ENCODE data around the gene LAG3. TPM values are rescaled to one million over a fixed set of nuclear protein-coding genes. Genes with fewer than 3 reads are reported as not detected.
A peak's percentile ranks its signal among the peaks of the same experiment; 100 is the strongest.

LAG3 gene
- 1 to 10 TPM in 1 of 2 donors, under 1 TPM in 1; 0.88 to 1.1 TPM for polyA plus RNA-seq

- Histone ChIP-seq H3K36me3 (ENCODE audit: control insufficient read depth in 2 of 2, insufficient read depth in 2 of 2, low read length in 1 of 2) (peaks cover 0 to 12% of the 10 kb centered on the region in 2 donors), H3K27ac (ENCODE audit: low read depth in 2 of 2, low read length in 1 of 2) (peak within 1 kb of the TSS; percentile 11 to 39), H3K4me3 (ENCODE audit: low read depth in 1 of 2, low read length in 2 of 2) (peak within 1 kb of the TSS; percentile 22 to 23), H3K9me3 (ENCODE audit: control insufficient read depth in 2 of 2, insufficient read depth in 1 of 2, low read depth in 1 of 2, low read length in 1 of 2) (no peaks in the 10 kb centered on the region), H3K27me3 (ENCODE audit: control insufficient read depth in 1 of 2, insufficient read depth in 2 of 2, low read length in 2 of 2) (no peaks in the 10 kb centered on the region), H3K4me1 (ENCODE audit: control insufficient read depth in 2 of 2, insufficient read depth in 2 of 2, low read length in 1 of 2) (peaks cover 0 to 15% of the 10 kb centered on the region in 2 donors)
- WGBS, 2 donors, result 48 to 77% methylated on average over 9 to 15 of the region's 15 CpGs
Measured at GRCh38 chr12:6772331-6772695, at the start of gene LAG3. Gene LAG3 (plus strand): TSS chr12:6772520. CDS start chr12:6772853, 333 bp downstream.

DNA sequence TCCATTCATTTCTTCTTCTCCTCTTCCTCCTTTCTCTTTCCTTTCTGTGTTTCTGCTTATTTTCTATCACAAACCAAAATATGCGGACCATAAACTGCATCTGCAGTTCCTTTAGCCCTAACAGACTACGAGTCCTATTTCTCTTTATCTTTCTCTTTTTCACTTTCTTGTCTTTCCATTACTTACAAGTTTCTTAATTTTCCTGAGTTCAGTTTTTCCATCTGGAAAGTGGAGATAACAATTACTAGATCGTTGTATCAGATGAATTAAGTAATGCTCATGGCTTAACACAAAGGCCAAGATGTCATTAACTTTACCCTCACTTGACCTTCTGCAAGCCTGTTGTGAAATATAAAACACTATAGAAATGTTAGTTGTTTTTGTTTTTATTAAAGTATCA is 49.5 kb upstream of the LAG3 start:
- H3K4me3 ChIP-seq (ENCODE audit: low read depth in 1 of 2, low read length in 2 of 2), result no peak overlapping the region
- no peaks in the 10 kb centered on the region for H3K36me3 ChIP-seq (ENCODE audit: control insufficient read depth in 2 of 2, insufficient read depth in 2 of 2, low read length in 1 of 2)
- no peak overlapping the region for H3K27ac ChIP-seq (ENCODE audit: low read depth in 2 of 2, low read length in 1 of 2)
- WGBS, 2 donors, result 80 to 86% methylated on average over 3 of the region's 3 CpGs
- H3K27me3 ChIP-seq (ENCODE audit: control insufficient read depth in 1 of 2, insufficient read depth in 2 of 2, low read length in 2 of 2), result no peaks in the 10 kb centered on the region
- H3K9me3 ChIP-seq (ENCODE audit: control insufficient read depth in 2 of 2, insufficient read depth in 1 of 2, low read depth in 1 of 2, low read length in 1 of 2), result no peaks in the 10 kb centered on the region
- peaks cover 0 to 4% of the 10 kb centered on the region in 2 donors for H3K4me1 ChIP-seq (ENCODE audit: control insufficient read depth in 2 of 2, insufficient read depth in 2 of 2, low read length in 1 of 2)

GRCh38 chr12:6723607-6724408 is 48.5 kb upstream of the LAG3 start, which contains the start of gene COPS7A:
Gene COPS7A (plus strand): TSS chr12:6724046. CDS start chr12:6724657, 611 bp downstream.
- Histone ChIP-seq H3K4me3 (ENCODE audit: low read depth in 1 of 2, low read length in 2 of 2) (peak within 1 kb of the TSS; percentile 55 to 64), H3K27ac (ENCODE audit: low read depth in 2 of 2, low read length in 1 of 2) (peak within 1 kb of the TSS; percentile 68 to 94), H3K4me1 (ENCODE audit: control insufficient read depth in 2 of 2, insufficient read depth in 2 of 2, low read length in 1 of 2) (peaks cover 0 to 4% of the 10 kb centered on the region in 2 donors), H3K9me3 (ENCODE audit: control insufficient read depth in 2 of 2, insufficient read depth in 1 of 2, low read depth in 1 of 2, low read length in 1 of 2) (no peaks in the 10 kb centered on the region), H3K27me3 (ENCODE audit: control insufficient read depth in 1 of 2, insufficient read depth in 2 of 2, low read length in 2 of 2) (no peaks in the 10 kb centered on the region), H3K36me3 (ENCODE audit: control insufficient read depth in 2 of 2, insufficient read depth in 2 of 2, low read length in 1 of 2) (peaks cover 0 to 7% of the 10 kb centered on the region in 2 donors)
- 0 to 1% methylated on average over 49 of the region's 49 CpGs for WGBS, 2 donors

DNA sequence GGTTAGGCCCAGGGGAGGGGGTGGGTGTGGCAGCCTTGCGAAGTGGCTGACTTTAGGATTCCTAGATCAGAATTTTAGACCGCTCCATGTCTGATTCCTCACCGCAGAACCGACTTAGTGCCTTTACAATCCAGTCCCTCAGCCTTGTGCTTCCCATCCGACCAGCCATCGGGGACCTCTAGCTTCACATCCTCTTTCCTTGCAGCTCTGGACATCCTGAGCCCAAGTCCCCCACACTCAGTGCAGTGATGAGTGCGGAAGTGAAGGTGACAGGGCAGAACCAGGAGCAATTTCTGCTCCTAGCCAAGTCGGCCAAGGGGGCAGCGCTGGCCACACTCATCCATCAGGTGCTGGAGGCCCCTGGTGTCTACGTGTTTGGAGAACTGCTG is 47.9 kb upstream of the LAG3 start:
- H3K36me3 ChIP-seq (ENCODE audit: control insufficient read depth in 2 of 2, insufficient read depth in 2 of 2, low read length in 1 of 2), result peaks cover 0 to 11% of the 10 kb centered on the region in 2 donors
- 11 to 16% methylated on average over 10 of the region's 10 CpGs for WGBS, 2 donors
- H3K9me3 ChIP-seq (ENCODE audit: control insufficient read depth in 2 of 2, insufficient read depth in 1 of 2, low read depth in 1 of 2, low read length in 1 of 2), result no peaks in the 10 kb centered on the region
- H3K27ac ChIP-seq (ENCODE audit: low read depth in 2 of 2, low read length in 1 of 2), result peak overlapping the region; percentile 68 to 94
- no peaks in the 10 kb centered on the region for H3K27me3 ChIP-seq (ENCODE audit: control insufficient read depth in 1 of 2, insufficient read depth in 2 of 2, low read length in 2 of 2)
- peak overlapping the region; percentile 55 to 64 for H3K4me3 ChIP-seq (ENCODE audit: low read depth in 1 of 2, low read length in 2 of 2)
- H3K4me1 ChIP-seq (ENCODE audit: control insufficient read depth in 2 of 2, insufficient read depth in 2 of 2, low read length in 1 of 2), result peaks cover 0 to 4% of the 10 kb centered on the region in 2 donors

DNA sequence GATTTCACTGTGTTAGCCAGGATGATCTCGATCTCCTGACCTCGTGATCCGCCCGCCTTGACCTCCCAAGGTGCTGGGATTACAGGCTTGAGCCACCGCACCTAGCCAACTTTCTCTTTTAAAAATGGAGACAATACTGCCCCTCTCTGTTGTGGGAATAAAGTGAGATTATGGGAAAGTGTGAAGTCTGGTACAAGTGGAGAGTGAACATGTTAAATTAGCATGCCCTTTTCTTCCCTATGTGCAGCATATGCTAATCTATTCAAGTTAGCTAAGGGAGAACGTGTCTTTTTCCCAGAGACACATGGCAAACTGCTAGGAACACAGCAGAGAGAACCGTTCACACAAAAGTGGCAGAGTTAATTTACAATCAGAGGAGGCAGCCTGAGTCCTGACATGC is 47.0 kb upstream of the LAG3 start:
- Histone ChIP-seq H3K27ac (ENCODE audit: low read depth in 2 of 2, low read length in 1 of 2) (no peak overlapping the region), H3K4me3 (ENCODE audit: low read depth in 1 of 2, low read length in 2 of 2) (no peak overlapping the region), H3K9me3 (ENCODE audit: control insufficient read depth in 2 of 2, insufficient read depth in 1 of 2, low read depth in 1 of 2, low read length in 1 of 2) (no peaks in the 10 kb centered on the region), H3K27me3 (ENCODE audit: control insufficient read depth in 1 of 2, insufficient read depth in 2 of 2, low read length in 2 of 2) (no peaks in the 10 kb centered on the region), H3K36me3 (ENCODE audit: control insufficient read depth in 2 of 2, insufficient read depth in 2 of 2, low read length in 1 of 2) (peaks cover 2 to 19% of the 10 kb centered on the region in 2 donors), H3K4me1 (ENCODE audit: control insufficient read depth in 2 of 2, insufficient read depth in 2 of 2, low read length in 1 of 2) (peaks cover 0 to 4% of the 10 kb centered on the region in 2 donors)
- 90 to 91% methylated on average over 7 of the region's 7 CpGs for WGBS, 2 donors

- H3K36me3 ChIP-seq (ENCODE audit: control insufficient read depth in 2 of 2, insufficient read depth in 2 of 2, low read length in 1 of 2), result peaks cover 15 to 36% of the 10 kb centered on the region in 2 donors
- no peaks in the 10 kb centered on the region for H3K27me3 ChIP-seq (ENCODE audit: control insufficient read depth in 1 of 2, insufficient read depth in 2 of 2, low read length in 2 of 2)
- H3K27ac ChIP-seq (ENCODE audit: low read depth in 2 of 2, low read length in 1 of 2), result no peak overlapping the region
- H3K4me3 ChIP-seq (ENCODE audit: low read depth in 1 of 2, low read length in 2 of 2), result no peak overlapping the region
- peaks cover 0 to 4% of the 10 kb centered on the region in 2 donors for H3K4me1 ChIP-seq (ENCODE audit: control insufficient read depth in 2 of 2, insufficient read depth in 2 of 2, low read length in 1 of 2)
- no peaks in the 10 kb centered on the region for H3K9me3 ChIP-seq (ENCODE audit: control insufficient read depth in 2 of 2, insufficient read depth in 1 of 2, low read depth in 1 of 2, low read length in 1 of 2)
- 93 to 95% methylated on average over 18 of the region's 18 CpGs for WGBS, 2 donors
Measured at GRCh38 chr12:6729186-6729585, 43.1 kb upstream of the LAG3 start.

DNA sequence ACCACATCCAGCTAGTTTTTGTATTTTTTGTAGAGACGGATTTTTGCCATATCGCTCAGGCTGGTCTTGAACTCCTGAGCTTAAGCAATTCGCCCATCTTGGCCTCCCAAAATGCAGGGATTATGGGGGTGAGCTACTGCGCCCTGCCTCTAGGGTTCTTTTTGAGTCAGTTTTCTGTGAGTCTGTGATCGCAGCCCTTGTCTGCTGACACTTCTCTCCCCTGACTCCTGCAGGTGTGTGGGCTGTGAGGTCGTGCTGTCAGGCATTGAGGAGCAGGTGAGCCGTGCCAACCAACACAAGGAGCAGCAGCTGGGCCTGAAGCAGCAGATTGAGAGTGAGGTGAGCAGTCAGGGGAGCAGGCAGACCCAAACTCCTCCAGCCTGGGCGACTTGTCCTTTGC is 42.2 kb upstream of the LAG3 start:
- no peaks in the 10 kb centered on the region for H3K4me1 ChIP-seq (ENCODE audit: control insufficient read depth in 2 of 2, insufficient read depth in 2 of 2, low read length in 1 of 2)
- peaks cover 15 to 36% of the 10 kb centered on the region in 2 donors for H3K36me3 ChIP-seq (ENCODE audit: control insufficient read depth in 2 of 2, insufficient read depth in 2 of 2, low read length in 1 of 2)
- WGBS, 2 donors, result 91 to 92% methylated on average over 8 of the region's 8 CpGs
- no peak overlapping the region for H3K4me3 ChIP-seq (ENCODE audit: low read depth in 1 of 2, low read length in 2 of 2)
- no peaks in the 10 kb centered on the region for H3K9me3 ChIP-seq (ENCODE audit: control insufficient read depth in 2 of 2, insufficient read depth in 1 of 2, low read depth in 1 of 2, low read length in 1 of 2)
- no peaks in the 10 kb centered on the region for H3K27me3 ChIP-seq (ENCODE audit: control insufficient read depth in 1 of 2, insufficient read depth in 2 of 2, low read length in 2 of 2)
- no peak overlapping the region for H3K27ac ChIP-seq (ENCODE audit: low read depth in 2 of 2, low read length in 1 of 2)

GRCh38 chr12:6734506-6735387 is 37.6 kb upstream of the LAG3 start:
- Histone ChIP-seq H3K4me3 (ENCODE audit: low read depth in 1 of 2, low read length in 2 of 2) (no peak overlapping the region), H3K9me3 (ENCODE audit: control insufficient read depth in 2 of 2, insufficient read depth in 1 of 2, low read depth in 1 of 2, low read length in 1 of 2) (no peaks in the 10 kb centered on the region), H3K27ac (ENCODE audit: low read depth in 2 of 2, low read length in 1 of 2) (no peak overlapping the region), H3K27me3 (ENCODE audit: control insufficient read depth in 1 of 2, insufficient read depth in 2 of 2, low read length in 2 of 2) (no peaks in the 10 kb centered on the region), H3K4me1 (ENCODE audit: control insufficient read depth in 2 of 2, insufficient read depth in 2 of 2, low read length in 1 of 2) (no peaks in the 10 kb centered on the region), H3K36me3 (ENCODE audit: control insufficient read depth in 2 of 2, insufficient read depth in 2 of 2, low read length in 1 of 2) (peaks cover 15 to 22% of the 10 kb centered on the region in 2 donors)
- 78 to 81% methylated on average over 10 of the region's 10 CpGs for WGBS, 2 donors

DNA sequence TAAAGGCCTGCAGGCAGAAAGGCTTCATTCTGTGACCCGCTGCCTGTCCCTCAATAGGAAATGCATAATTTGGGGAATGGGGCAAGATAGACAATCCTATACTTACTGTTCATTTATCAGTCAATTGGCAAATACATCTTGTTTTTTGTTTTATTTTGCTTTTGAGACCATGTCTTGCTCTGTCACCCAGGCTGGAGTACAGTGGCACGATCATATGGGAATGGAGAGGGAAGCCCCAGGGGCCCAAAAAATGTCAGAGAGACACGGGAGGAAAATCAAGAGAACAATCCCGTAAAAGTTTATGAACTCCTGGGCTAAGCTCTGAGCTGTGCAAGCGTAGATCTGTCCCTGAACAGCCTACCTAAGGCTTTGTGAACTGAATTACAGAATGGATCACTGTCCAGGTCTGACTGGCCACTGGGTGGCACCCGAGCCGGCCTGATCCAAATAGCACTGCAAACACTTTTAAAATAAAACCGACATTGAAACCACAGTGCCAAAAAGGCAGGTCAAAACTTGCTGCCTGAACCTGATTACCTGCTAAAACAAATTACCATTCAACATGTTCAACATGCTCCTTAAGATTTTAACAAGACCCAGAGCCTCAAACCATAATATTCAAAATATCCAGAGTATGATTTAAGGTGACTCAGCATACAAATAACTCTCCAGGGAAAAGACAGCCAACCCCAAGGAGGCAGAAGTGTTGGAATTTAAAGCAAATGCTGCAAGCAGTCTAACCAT is 36.7 kb upstream of the LAG3 start:
- Histone ChIP-seq H3K36me3 (ENCODE audit: control insufficient read depth in 2 of 2, insufficient read depth in 2 of 2, low read length in 1 of 2) (peaks cover 10 to 14% of the 10 kb centered on the region in 2 donors), H3K27ac (ENCODE audit: low read depth in 2 of 2, low read length in 1 of 2) (peak overlapping the region in 1 of 2 donors; percentile 16), H3K4me3 (ENCODE audit: low read depth in 1 of 2, low read length in 2 of 2) (no peak overlapping the region), H3K27me3 (ENCODE audit: control insufficient read depth in 1 of 2, insufficient read depth in 2 of 2, low read length in 2 of 2) (no peaks in the 10 kb centered on the region), H3K9me3 (ENCODE audit: control insufficient read depth in 2 of 2, insufficient read depth in 1 of 2, low read depth in 1 of 2, low read length in 1 of 2) (no peaks in the 10 kb centered on the region), H3K4me1 (ENCODE audit: control insufficient read depth in 2 of 2, insufficient read depth in 2 of 2, low read length in 1 of 2) (no peaks in the 10 kb centered on the region)
- WGBS, 2 donors, result 31 to 33% methylated on average over 8 of the region's 8 CpGs
